ENCODE data around the gene HSFX3.

GRCh38 chrX:149571770-149572169 lies 22.0 kb upstream of the HSFX3 start:
- TF ChIP-seq POLR2AphosphoS5 (IDR thresholded peaks at IDR 0.05; ENCODE audit: borderline replicate concordance, low read depth, low read length) (no peak), EZH2 (IDR thresholded peaks at IDR 0.05) (no peak), FOXP2 (optimal IDR thresholded peaks at IDR 0.05; ENCODE audit: control extremely low read depth, extremely low read length, insufficient read depth) (no peak)

Measured in SK-N-MC (cell line).